Left renal cortex interstitium (tissue), 4 donors: Measurements from ENCODE around the gene ZNF628. TPM values are rescaled to one million over a fixed set of nuclear protein-coding genes. Genes with fewer than 3 reads are reported as not detected.

Experiments used
- DNase-seq, 4 donors: peaks; one replicate each; pipeline ENCODE4 v3.0.0-alpha.2; 2013; ENCODE audit warnings: low read depth in 4 of 4, low spot score in 2 of 4, missing footprints in 1 of 4
- polyA plus RNA-seq, 4 donors: library from polyadenylated mRNA; unstranded; fragments of 120-200 nt; gene quantifications; one replicate each; pipeline ENCODE4 v1.2.1, GENCODE V29; 2013; ENCODE audit not compliant: insufficient read length in 4 of 4

Gene ZNF628
- polyA plus RNA-seq, 4 donors: 2.3 to 6.8 (median 4.4) TPM

- DNase-seq: no peak
These were observed 50.1 kb downstream of the ZNF628 start for GRCh38 chr19:55526216-55527196.

GRCh38 chr19:55527197-55528029, 51.0 kb downstream of the ZNF628 start:
- DNase-seq: no peak

- no peak for DNase-seq
These were observed 51.8 kb downstream of the ZNF628 start for GRCh38 chr19:55528030-55528803.

DNA sequence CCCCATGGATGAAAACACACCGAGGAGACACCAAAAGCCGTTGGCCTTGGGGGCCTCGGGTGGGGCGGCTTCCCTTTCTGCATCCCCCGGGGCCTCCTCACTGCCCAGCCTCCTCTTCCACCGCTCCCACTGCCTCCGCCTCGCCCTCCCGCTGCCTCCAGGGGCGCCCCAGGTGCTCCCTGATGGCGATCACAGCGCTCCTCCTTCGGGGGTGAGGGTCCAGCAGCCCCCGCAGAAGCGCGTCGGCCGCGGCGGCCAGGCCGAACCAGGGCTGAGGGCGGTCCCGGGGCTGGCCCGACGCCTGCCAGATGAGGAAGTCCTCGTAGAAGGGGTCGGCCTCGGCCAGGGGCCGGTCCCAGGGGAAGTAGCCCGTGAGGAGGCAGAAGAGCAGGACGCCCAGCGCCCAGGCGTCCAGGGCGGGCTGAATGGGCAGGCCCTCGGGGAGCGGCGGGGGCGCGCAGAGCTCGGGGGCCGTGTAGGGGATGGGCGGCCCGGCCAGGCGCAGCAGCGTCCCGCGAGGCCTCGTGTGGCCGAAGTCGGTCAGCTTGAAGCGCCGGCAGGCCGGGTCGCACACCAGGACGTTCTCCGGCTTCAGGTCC, 53.3 kb downstream of the ZNF628 start:
- DNase-seq: no peak

DNA sequence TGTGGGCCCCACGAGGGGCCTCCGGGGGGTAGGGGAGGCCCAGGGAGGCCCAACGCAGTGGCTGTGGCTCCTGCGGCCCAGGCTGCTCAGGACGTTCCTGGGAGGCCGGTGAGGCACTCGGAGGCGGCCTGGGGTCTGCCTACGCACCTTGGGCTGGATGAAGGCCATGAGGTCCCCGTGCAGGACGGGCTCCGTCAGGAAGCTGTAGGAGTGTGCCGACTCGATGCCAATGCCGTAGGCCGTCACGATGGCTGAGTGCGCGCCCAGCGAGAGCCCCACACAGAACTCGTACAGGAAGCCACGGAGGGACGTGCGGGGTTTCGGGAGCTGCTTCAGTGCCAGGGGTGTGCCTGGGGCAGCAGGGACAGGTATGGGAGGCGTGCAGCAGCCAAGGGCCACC, 54.6 kb downstream of the ZNF628 start:
- no peak for DNase-seq

Other genes with a start within 250 kb of the ZNF628 start
- gene TMEM86B, start 247.9 kb upstream of the ZNF628 start, polyA plus RNA-seq: 1 to 10 TPM; 2.4 to 7.4 (median 4.0) TPM
- gene PPP6R1, start 217.6 kb upstream of the ZNF628 start, polyA plus RNA-seq: 10 to 100 TPM; 37.3 to 61.5 (median 51.1) TPM
- 10 to 100 TPM; 26.0 to 51.5 (median 42.0) TPM for gene HSPBP1, start 196.5 kb upstream of the ZNF628 start, polyA plus RNA-seq
- gene BRSK1, start 192.6 kb upstream of the ZNF628 start, polyA plus RNA-seq: 10 to 100 TPM; 14.4 to 21.4 (median 15.9) TPM
- gene TMEM150B, start 151.3 kb upstream of the ZNF628 start, polyA plus RNA-seq: 1 to 10 TPM; 1.0 to 1.7 (median 1.3) TPM
- gene KMT5C, start 136.7 kb upstream of the ZNF628 start, polyA plus RNA-seq: 10 to 100 TPM; 13.5 to 36.8 (median 27.2) TPM
- 1 to 10 TPM in 3 of 4 donors, under 1 TPM in 1; 0.76 to 1.8 (median 1.4) TPM for gene COX6B2, start 121.9 kb upstream of the ZNF628 start, polyA plus RNA-seq
- under 1 TPM; 0.08 to 0.49 (median 0.21) TPM for gene GARIN5B, start 113.4 kb upstream of the ZNF628 start, polyA plus RNA-seq
- gene IL11, start 106.2 kb upstream of the ZNF628 start, polyA plus RNA-seq: 1 to 10 TPM; 1.0 to 2.6 (median 1.6) TPM
- under 1 TPM in 2 of 4 donors, not detected in 2; 0.40 to 0.76 TPM for gene TMEM190, start 99.8 kb upstream of the ZNF628 start, polyA plus RNA-seq
- 1 to 10 TPM in 2 of 4 donors, under 1 TPM in 2; 0.18 to 2.4 (median 1.0) TPM for gene TMEM238, start 92.3 kb upstream of the ZNF628 start, polyA plus RNA-seq
- 1,000 to 10,000 TPM in 3 of 4 donors, 100 to 1,000 TPM in 1; 826 to 1,568 (median 1,229) TPM for gene RPL28, start 90.7 kb upstream of the ZNF628 start, polyA plus RNA-seq
- 10 to 100 TPM; 38.3 to 71.0 (median 48.0) TPM for gene UBE2S, start 68.8 kb upstream of the ZNF628 start, polyA plus RNA-seq
- under 1 TPM; 0.16 to 0.38 (median 0.22) TPM for gene SHISA7, start 33.3 kb upstream of the ZNF628 start, polyA plus RNA-seq
- gene ISOC2, start 15.0 kb upstream of the ZNF628 start, polyA plus RNA-seq: 10 to 100 TPM; 33.8 to 59.3 (median 42.8) TPM
- not detected for gene C19orf85, start 11.9 kb upstream of the ZNF628 start, polyA plus RNA-seq
- 10 to 100 TPM; 41.9 to 74.3 (median 57.1) TPM for gene NAT14, start 8.6 kb downstream of the ZNF628 start, polyA plus RNA-seq
- gene SSC5D, start 11.8 kb downstream of the ZNF628 start, polyA plus RNA-seq: 1 to 10 TPM; 1.4 to 3.1 (median 2.1) TPM
- gene SBK2, start 60.5 kb downstream of the ZNF628 start, polyA plus RNA-seq: 1 to 10 TPM in 1 of 4 donors, under 1 TPM in 3; 0.51 to 1.5 (median 0.88) TPM
- under 1 TPM; 0.10 to 0.22 (median 0.13) TPM for gene SBK3, start 68.9 kb downstream of the ZNF628 start, polyA plus RNA-seq
- 10 to 100 TPM in 3 of 4 donors, 1 to 10 TPM in 1; 9.8 to 26.1 (median 17.7) TPM for gene ZNF579, start 104.2 kb downstream of the ZNF628 start, polyA plus RNA-seq
- 10 to 100 TPM; 15.7 to 28.9 (median 23.4) TPM for gene FIZ1, start 122.9 kb downstream of the ZNF628 start, polyA plus RNA-seq
- 10 to 100 TPM in 2 of 4 donors, 1 to 10 TPM in 2; 5.3 to 14.8 (median 10.9) TPM for gene ZNF524, start 123.7 kb downstream of the ZNF628 start, polyA plus RNA-seq
- gene ZNF865, start 129.0 kb downstream of the ZNF628 start, polyA plus RNA-seq: 10 to 100 TPM in 2 of 4 donors, 1 to 10 TPM in 2; 5.8 to 15.1 (median 11.3) TPM
- gene ZNF784, start 147.9 kb downstream of the ZNF628 start, polyA plus RNA-seq: 10 to 100 TPM in 3 of 4 donors, 1 to 10 TPM in 1; 9.1 to 15.0 (median 12.9) TPM
- gene ZNF580, start 164.4 kb downstream of the ZNF628 start, polyA plus RNA-seq: 10 to 100 TPM; 33.8 to 67.1 (median 51.7) TPM
- gene ZNF581, start 167.0 kb downstream of the ZNF628 start, polyA plus RNA-seq: 10 to 100 TPM; 23.8 to 33.5 (median 28.0) TPM
- gene CCDC106, start 171.6 kb downstream of the ZNF628 start, polyA plus RNA-seq: 10 to 100 TPM; 18.3 to 29.6 (median 25.8) TPM
- gene U2AF2, start 178.4 kb downstream of the ZNF628 start, polyA plus RNA-seq: 100 to 1,000 TPM; 150 to 257 (median 198) TPM
- 100 to 1,000 TPM in 3 of 4 donors, 10 to 100 TPM in 1; 92.1 to 157 (median 133) TPM for gene EPN1, start 198.6 kb downstream of the ZNF628 start, polyA plus RNA-seq